GM12878 (cell line): Measurements from ENCODE around the gene PSIP1. TPM values are rescaled to one million over a fixed set of nuclear protein-coding genes. Genes with fewer than 3 reads are reported as not detected.

Experiments used
- ATAC-seq: fragments of 200-7000 bp; cut with Tn5 transposase; 3 replicates; pipeline ENCODE4 v1.9.1; 2020; ENCODE audit warnings: mild to moderate bottlenecking, moderate library complexity
- BruUV-seq: library from RNA; stranded (reverse); fragments of 400-500 nt; replicated peaks from 2 replicates; lab custom pipeline; 2021; lab: Mats Ljungman, UMichigan
- CTCF ChIA-PET: fragments of 300-600 bp; sonication (Branson Sonifier 250); formaldehyde crosslinking; extraction: SDS; loops from one replicate; lab custom pipeline; 2021; ENCODE audit warnings: inconsistent platforms; lab: Yijun Ruan, JAX
- POLR2A ChIA-PET: fragments of 350-600 bp; formaldehyde crosslinking; extraction: SDS; loops from one replicate; lab custom pipeline; 2021; ENCODE audit warnings: inconsistent platforms; lab: Charles Lee
- RAD21 ChIA-PET: fragments of 300-600 bp; sonication (Branson Sonifier 250); formaldehyde crosslinking; loops from one replicate; lab custom pipeline; 2023; ENCODE audit warnings: antibody characterized with exemption; ENCODE audit not compliant: unreplicated experiment; lab: Charles Lee
- SMC1A ChIA-PET: fragments of 300-600 bp; sonication (Branson Sonifier 250); formaldehyde crosslinking; loops from one replicate; lab custom pipeline; 2023; ENCODE audit not compliant: unreplicated experiment, uncharacterized antibody; lab: Charles Lee
- DNase-seq: peaks from one replicate; pipeline ENCODE4 v3.0.0-alpha.2; 2011; ENCODE audit warnings: low read depth, low spot score
- FAIRE-seq: peaks from 3 replicates; lab custom pipeline; 2011; peaks lifted over from hg19 to GRCh38; lab: Jason Lieb, UNC
- H2AFZ ChIP-seq: 2 replicates; pipeline ENCODE4 v1.6.0; 2011; ENCODE audit warnings: low read depth, low read length, control low read depth; ENCODE audit not compliant: control insufficient read depth
- H3K27ac ChIP-seq: 2 replicates; pipeline ENCODE4 v1.5.1; 2011; ENCODE audit warnings: control low read depth; ENCODE audit not compliant: control insufficient read depth, insufficient read depth
- H3K27me3 ChIP-seq, 2 experiments: replicated peaks in 1 of 2; 2 replicates each; pipeline versions ENCODE4 v1.6.0 to v1.6.1; 2011; ENCODE audit warnings: low read length in 1 of 2; ENCODE audit not compliant: control insufficient read depth in 2 of 2, insufficient read depth in 2 of 2
- H3K36me3 ChIP-seq, 2 experiments: 2 replicates each; pipeline ENCODE4 v1.5.1; 2011; ENCODE audit warnings: low read length in 1 of 2; ENCODE audit not compliant: control insufficient read depth in 2 of 2, insufficient read depth in 2 of 2
- H3K4me1 ChIP-seq: 2 replicates; pipeline ENCODE4 v1.6.1; 2011; ENCODE audit warnings: mild to moderate bottlenecking, low read length, moderate library complexity, mixed read lengths; ENCODE audit not compliant: control insufficient read depth, insufficient read depth
- H3K4me2 ChIP-seq: 2 replicates; pipeline ENCODE4 v1.6.0; 2011; ENCODE audit warnings: control low read depth; ENCODE audit not compliant: control insufficient read depth, insufficient read depth
- H3K4me3 ChIP-seq: fragments of 200-600 bp; sonication (generic); 2 replicates; pipeline ENCODE4 v1.5.1; 2016
- H3K79me2 ChIP-seq: 2 replicates; pipeline ENCODE4 v1.6.0; 2011; ENCODE audit warnings: low read length; ENCODE audit not compliant: control insufficient read depth, insufficient read depth
- H3K9ac ChIP-seq: 2 replicates; pipeline ENCODE4 v1.8.0; 2011; ENCODE audit warnings: low read length, control low read depth, mixed read lengths; ENCODE audit not compliant: control insufficient read depth, insufficient read depth
- H3K9me3 ChIP-seq: replicated peaks from 3 replicates; pipeline ENCODE4 v1.5.1; 2011; ENCODE audit warnings: mild to moderate bottlenecking, low read length; ENCODE audit not compliant: control insufficient read depth, insufficient read depth
- H4K20me1 ChIP-seq: 2 replicates; pipeline ENCODE4 v1.6.0; 2011; ENCODE audit not compliant: control insufficient read depth, insufficient read depth
- CBFB ChIP-seq: IDR thresholded peaks from 2 replicates; pipeline ENCODE4 v1.6.1; 2016; ENCODE audit warnings: antibody characterized with exemption, low read depth
- SMAD1 ChIP-seq: fragments of 450-650 bp; IDR thresholded peaks from 2 replicates; pipeline ENCODE4 v1.6.1; 2018; ENCODE audit warnings: mild to moderate bottlenecking, low read depth; ENCODE audit not compliant: partially characterized antibody
- ZNF274 ChIP-seq: IDR thresholded peaks from one replicate; pipeline ENCODE4 v1.8.0; 2011; ENCODE audit not compliant: insufficient read length, insufficient read depth
- WGBS: methylation state at CpG from one replicate; pipeline ENCODE4 v1.1.6; 2016; ENCODE audit warnings: low lambda C conversion rate; ENCODE audit not compliant: insufficient replicate concordance, insufficient coverage; ENCODE audit errors: missing lambda C conversion rate; 5-methylcytosine and 5-hydroxymethylcytosine counted together
- in situ Hi-C: fragments of 300-500 bp; cut with MboI; formaldehyde crosslinking; loops from 9 replicates; pipeline ENCODE4 v1.14.3; 2018; ENCODE audit warnings: mixed read lengths
- intact Hi-C: fragments of 100-400 bp; cut with micrococcal nuclease; formaldehyde crosslinking; loops from one replicate; pipeline ENCODE4 v1.14.2; 2022; ENCODE audit not compliant: unreplicated experiment
- polyA plus RNA-seq, 11 experiments: library from polyadenylated mRNA; depleted of rRNA in 4 of 11; unstranded in 6 of 11; stranded (reverse) in 5 of 11; fragments of >200 nt; fragmentation: Nextera tagmentation in 4 of 11; fragmentation: Illumina TruSeq in 1 of 11; extraction: Ambion mirVana in 4 of 11; extraction: Trizol in 1 of 11; gene quantifications; 1 replicate in 1 of 11; 2 replicates in 10 of 11; pipeline versions ENCODE4 v1.2.1 to v1.2.3, GENCODE V29; 2011 to 2016; ENCODE audit warnings: inconsistent platforms in 2 of 11, missing spikeins in 2 of 11, low read depth in 1 of 11
- total RNA-seq, 4 experiments: library from RNA; depleted of rRNA in 3 of 4; stranded (reverse); fragments of >200 nt in 3 of 4; fragmentation: Illumina TruSeq in 1 of 4; extraction: Trizol in 1 of 4; gene quantifications; 2 replicates each; pipeline versions ENCODE4 v1.2.1 to v1.2.3, GENCODE V29; 2013 to 2021

Gene PSIP1
- total and polyA plus RNA-seq, 10 of the 15 experiments (the other 5 are each of a cell fraction or from before 2014, with no cell fraction given) = 75.5 to 299 (median 173) TPM

DNA sequence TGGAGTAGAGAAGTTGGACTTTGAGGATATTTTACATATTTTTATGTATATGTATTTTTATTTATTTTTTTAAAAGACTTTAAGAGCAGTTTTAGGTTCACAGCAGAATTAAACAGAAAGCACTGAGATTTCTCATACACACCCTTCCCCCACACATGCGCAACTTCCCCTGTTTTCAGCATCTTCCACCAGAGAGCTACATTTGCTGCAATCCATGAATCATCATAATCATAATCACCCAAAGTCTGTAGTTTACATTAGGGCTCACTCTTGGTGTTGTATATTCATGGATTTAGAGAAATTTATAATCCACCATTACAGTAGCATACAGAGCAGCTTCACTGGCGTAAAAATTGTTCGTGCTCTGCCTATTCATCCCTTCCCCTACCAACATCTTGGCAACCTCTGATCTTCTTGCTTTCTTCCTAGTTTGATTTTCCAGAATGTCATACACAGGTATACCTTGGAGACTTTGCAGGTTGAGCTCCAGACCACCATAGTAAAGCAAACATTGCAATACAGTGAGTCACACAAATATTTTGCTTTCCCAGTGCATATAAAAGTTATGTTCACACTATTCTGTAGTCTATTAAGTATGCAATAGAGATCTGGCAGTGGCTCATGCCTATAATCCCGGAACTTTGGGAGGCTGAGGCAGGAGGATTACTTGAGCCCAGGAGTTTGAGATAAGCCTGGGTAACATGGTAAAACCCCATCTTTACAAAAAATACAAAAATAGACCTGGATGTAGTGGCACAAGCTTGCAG lies 32.5 kb upstream of the PSIP1 start:
- Histone ChIP-seq H3K9me3 (no peaks in the 10 kb centered on the region), H3K27me3 (no peaks in the 10 kb centered on the region), H3K79me2 (no peaks in the 10 kb centered on the region), H3K4me3 (no peak overlapping the region), H3K4me2 (no peak overlapping the region), H3K36me3 (no peaks in the 10 kb centered on the region), H4K20me1 (no peaks in the 10 kb centered on the region), H2AFZ (no peak overlapping the region), H3K27ac (no peak overlapping the region), H3K4me1 (no peaks in the 10 kb centered on the region), H3K9ac (no peak overlapping the region)
- WGBS = 89% methylated on average over 4 of the region's 4 CpGs
- POLR2A ChIA-PET = interaction anchor here (2.1 kb wide), 1 partner anchor 10 kb away, joined by 6 read pairs; the partner anchor contains the start of gene CCDC171
- SMC1A ChIA-PET = interaction anchor here (1.9 kb wide), 1 partner anchor 13 kb away, joined by 6 read pairs; no protein-coding TSS in a partner anchor
- intact Hi-C loops = no loop called here
- DNase-seq (no peak), FAIRE-seq (no peak), ATAC-seq (no peak)
- CTCF ChIA-PET = interaction anchor here (0.6 to 1.4 kb wide), 6 partner anchors 9 to 85 kb away, joined by 3 to 4 read pairs (median 4); partner anchors contain the start of gene CCDC171
- in situ Hi-C loops = no loop called here
- RAD21 ChIA-PET = interaction anchor here (1.0 to 3.0 kb wide), 2 partner anchors 10 to 63 kb away, joined by 3 to 15 read pairs; partner anchors contain the start of gene CCDC171
- TF ChIP-seq CBFB = no peak
- TF ChIP-seq SMAD1 = no peak
- BruUV-seq = no TSS peak

DNA sequence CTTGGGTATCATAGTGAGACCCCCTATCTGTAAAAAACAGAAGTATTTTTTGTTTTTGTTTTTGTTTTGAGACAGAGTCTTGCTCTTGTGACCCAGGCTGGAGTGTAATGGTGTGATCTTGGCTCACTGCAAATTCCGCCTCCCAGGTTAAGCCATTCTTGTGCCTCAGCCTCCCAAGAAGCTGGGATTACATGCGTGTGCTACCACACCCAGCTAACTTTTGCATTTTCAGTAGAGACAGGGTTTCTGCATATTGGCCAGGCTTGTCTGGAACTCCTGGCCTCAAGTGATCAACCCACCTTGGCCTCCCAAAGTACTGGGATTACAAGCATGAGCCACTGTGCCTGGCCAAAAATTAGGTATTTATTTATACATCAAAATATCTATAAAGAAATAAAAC lies 31.9 kb upstream of the PSIP1 start:
- Histone ChIP-seq H3K4me3 (no peak overlapping the region), H3K9me3 (no peaks in the 10 kb centered on the region), H4K20me1 (no peaks in the 10 kb centered on the region), H3K9ac (no peak overlapping the region), H2AFZ (no peak overlapping the region), H3K4me1 (no peaks in the 10 kb centered on the region), H3K27ac (no peak overlapping the region), H3K36me3 (no peaks in the 10 kb centered on the region), H3K27me3 (no peaks in the 10 kb centered on the region), H3K4me2 (no peak overlapping the region), H3K79me2 (no peaks in the 10 kb centered on the region)
- no peak for DNase-seq
- no peak for TF ChIP-seq ZNF274
- in situ Hi-C loops = no loop called here
- ChIA-PET RAD21 (interaction anchor here (1.4 to 3.0 kb wide), 2 partner anchors 11 to 37 kb away, joined by 3 to 15 read pairs; partner anchors contain the start of gene CCDC171), CTCF (interaction anchor here (0.8 to 1.9 kb wide), 5 partner anchors 8 to 80 kb away, joined by 3 to 4 read pairs (median 4); partner anchors contain the start of gene CCDC171), POLR2A (interaction anchor here (2.1 kb wide), 1 partner anchor 10 kb away, joined by 6 read pairs; the partner anchor contains the start of gene CCDC171), SMC1A (interaction anchor here (1.0 to 1.9 kb wide), 3 partner anchors 12 to 64 kb away, joined by 3 to 6 read pairs (median 4); no protein-coding TSS in a partner anchor)
- 97% methylated on average over 2 of the region's 2 CpGs for WGBS
- intact Hi-C loops = no loop called here
- no peak for FAIRE-seq
- BruUV-seq = no TSS peak
- ATAC-seq = no peak
